Smooth muscle cell (in vitro differentiated cells): ENCODE data around the gene BNC2. TPM values are rescaled to one million over a fixed set of nuclear protein-coding genes. Genes with fewer than 3 reads are reported as not detected.

Experiments
- DNase-seq: peaks from one replicate; lab custom pipeline; 2025; ENCODE audit not compliant: unreplicated experiment; lab: John Stamatoyannopoulos, UW
- H2AFZ ChIP-seq: fragments of 200-600 bp; sonication (generic); 2 replicates; pipeline ENCODE4 v1.6.0; 2016; ENCODE audit warnings: antibody characterized with exemption, low read depth, mild to moderate bottlenecking
- H3F3A ChIP-seq: fragments of 200-600 bp; sonication (generic); 2 replicates; pipeline ENCODE4 v1.6.0; 2017; ENCODE audit warnings: antibody characterized with exemption, low read depth
- H3K27ac ChIP-seq: fragments of 200-600 bp; sonication (generic); 2 replicates; pipeline ENCODE4 v1.5.1; 2016; ENCODE audit warnings: low read depth, mild to moderate bottlenecking
- H3K27me3 ChIP-seq: fragments of 200-600 bp; sonication (generic); 2 replicates; pipeline ENCODE4 v1.6.1; 2016; ENCODE audit warnings: low read depth, mild to moderate bottlenecking
- H3K36me3 ChIP-seq: fragments of 200-600 bp; sonication (generic); 2 replicates; pipeline ENCODE4 v1.5.1; 2016; ENCODE audit warnings: low read depth
- H3K4me1 ChIP-seq: fragments of 200-600 bp; sonication (generic); 2 replicates; pipeline ENCODE4 v1.5.1; 2016; ENCODE audit warnings: low read depth
- H3K4me2 ChIP-seq: fragments of 200-600 bp; sonication (generic); 2 replicates; pipeline ENCODE4 v1.6.0; 2016; ENCODE audit warnings: mild to moderate bottlenecking
- H3K4me3 ChIP-seq: fragments of 200-600 bp; sonication (generic); 2 replicates; pipeline ENCODE4 v1.5.1; 2016; ENCODE audit warnings: mild to moderate bottlenecking
- H3K79me2 ChIP-seq: fragments of 200-600 bp; sonication (generic); 2 replicates; pipeline ENCODE4 v1.6.0; 2016; ENCODE audit warnings: low read depth, mild to moderate bottlenecking
- H3K9ac ChIP-seq: fragments of 200-600 bp; sonication (generic); 2 replicates; pipeline ENCODE4 v1.6.0; 2016; ENCODE audit warnings: low read depth
- H3K9me3 ChIP-seq: fragments of 200-600 bp; sonication (generic); replicated peaks from 2 replicates; pipeline ENCODE4 v1.5.1; 2016; ENCODE audit warnings: low read depth
- H4K20me1 ChIP-seq: fragments of 200-600 bp; sonication (generic); 2 replicates; pipeline ENCODE4 v1.6.0; 2016; ENCODE audit warnings: low read depth
- CTCF ChIP-seq: fragments of 200-600 bp; sonication (generic); IDR thresholded peaks from 2 replicates; pipeline ENCODE4 v1.5.1; 2017; ENCODE audit warnings: borderline replicate concordance, mild to moderate bottlenecking, antibody characterized with exemption; ENCODE audit not compliant: insufficient read depth, poor library complexity, severe bottlenecking
- WGBS: methylation state at CpG from one replicate; pipeline ENCODE4 v1.1.7; 2016; ENCODE audit warnings: low lambda C conversion rate; 5-methylcytosine and 5-hydroxymethylcytosine counted together
- polyA plus RNA-seq: library from polyadenylated mRNA; unstranded; fragments of >200 nt; fragmentation: Nextera tagmentation; extraction: Ambion mirVana; gene quantifications from 2 replicates; pipeline ENCODE4 v1.2.1, GENCODE V29; 2016
- total RNA-seq: library from RNA; depleted of rRNA; stranded (reverse); fragments of >200 nt; gene quantifications from 2 replicates; pipeline ENCODE4 v1.2.3, GENCODE V29; 2014

Gene BNC2
- total and polyA plus RNA-seq, 2 experiments from 2014 or later, result 11.6 to 13.5 TPM

GRCh38 chr9:16386827-16387077 lies 483.7 kb downstream of the BNC2 start:
- Histone ChIP-seq H3K4me1 (no peaks in the 10 kb centered on the region), H3F3A (no peaks in the 10 kb centered on the region), H3K4me3 (no peak overlapping the region), H3K79me2 (no peaks in the 10 kb centered on the region), H3K9me3 (no peaks in the 10 kb centered on the region), H3K36me3 (no peaks in the 10 kb centered on the region), H3K9ac (no peak overlapping the region), H3K27ac (no peak overlapping the region), H4K20me1 (no peaks in the 10 kb centered on the region), H3K4me2 (no peak overlapping the region), H3K27me3 (no peaks in the 10 kb centered on the region), H2AFZ (no peak overlapping the region)
- WGBS, result 77% methylated on average over 2 of the region's 2 CpGs
- DNase-seq, result no peak
- no peak for TF ChIP-seq CTCF

GRCh38 chr9:16386007-16386826 lies 484.3 kb downstream of the BNC2 start:
- Histone ChIP-seq H2AFZ (no peak overlapping the region), H3K9me3 (no peaks in the 10 kb centered on the region)

GRCh38 chr9:16385590-16385989 lies 484.9 kb downstream of the BNC2 start:
- H3F3A ChIP-seq, result no peaks in the 10 kb centered on the region
- no peak for DNase-seq
- no peak overlapping the region for H3K27ac ChIP-seq
- no peak for TF ChIP-seq CTCF
- no peaks in the 10 kb centered on the region for H3K27me3 ChIP-seq
- H2AFZ ChIP-seq, result no peak overlapping the region
- H3K9ac ChIP-seq, result no peak overlapping the region
- no peaks in the 10 kb centered on the region for H3K4me1 ChIP-seq
- H4K20me1 ChIP-seq, result no peaks in the 10 kb centered on the region
- H3K79me2 ChIP-seq, result no peaks in the 10 kb centered on the region
- H3K36me3 ChIP-seq, result no peaks in the 10 kb centered on the region
- H3K4me2 ChIP-seq, result no peak overlapping the region
- H3K4me3 ChIP-seq, result no peak overlapping the region
- H3K9me3 ChIP-seq, result no peaks in the 10 kb centered on the region

More at GRCh38 chr9:16386007-16386826, 484.3 kb downstream of the BNC2 start:
- H3K27me3 ChIP-seq, result no peaks in the 10 kb centered on the region
- 96% methylated on average over 6 of the region's 6 CpGs for WGBS
- H3K9ac ChIP-seq, result no peak overlapping the region
- H4K20me1 ChIP-seq, result no peaks in the 10 kb centered on the region
- H3K79me2 ChIP-seq, result no peaks in the 10 kb centered on the region
- H3F3A ChIP-seq, result no peaks in the 10 kb centered on the region
- no peak overlapping the region for H3K4me3 ChIP-seq
- DNase-seq, result no peak
- no peaks in the 10 kb centered on the region for H3K4me1 ChIP-seq
- H3K27ac ChIP-seq, result no peak overlapping the region
- H3K36me3 ChIP-seq, result no peaks in the 10 kb centered on the region
- no peak for TF ChIP-seq CTCF
- no peak overlapping the region for H3K4me2 ChIP-seq

GRCh38 chr9:16384993-16385392 lies 485.5 kb downstream of the BNC2 start:
- no peak for TF ChIP-seq CTCF
- H3K4me2 ChIP-seq, result no peak overlapping the region
- WGBS, result 84% methylated on average over 6 of the region's 6 CpGs
- no peaks in the 10 kb centered on the region for H4K20me1 ChIP-seq
- no peaks in the 10 kb centered on the region for H3K4me1 ChIP-seq
- DNase-seq, result no peak
- H2AFZ ChIP-seq, result no peak overlapping the region
- H3K9ac ChIP-seq, result no peak overlapping the region
- H3K4me3 ChIP-seq, result no peak overlapping the region
- H3K27me3 ChIP-seq, result no peaks in the 10 kb centered on the region
- no peaks in the 10 kb centered on the region for H3K9me3 ChIP-seq
- H3K27ac ChIP-seq, result no peak overlapping the region
- H3F3A ChIP-seq, result no peaks in the 10 kb centered on the region
- H3K36me3 ChIP-seq, result no peaks in the 10 kb centered on the region
- H3K79me2 ChIP-seq, result no peaks in the 10 kb centered on the region
